A549 treated with DMSO at 1 μM for 4 hours (cell line): ENCODE measurements around the gene CCN6. TPM values are rescaled to one million over a fixed set of nuclear protein-coding genes. Genes with fewer than 3 reads are reported as not detected.

Source experiments
- total RNA-seq: library from RNA; stranded (reverse); fragments of 200-300 nt; extraction: Qiagen RNA extraction; gene quantifications from 5 replicates; pipeline ENCODE4 v1.2.3, GENCODE V29; 2022; ENCODE audit warnings: low read depth

The CCN6 gene
- not detected in 5 replicates for total RNA-seq

DNA sequence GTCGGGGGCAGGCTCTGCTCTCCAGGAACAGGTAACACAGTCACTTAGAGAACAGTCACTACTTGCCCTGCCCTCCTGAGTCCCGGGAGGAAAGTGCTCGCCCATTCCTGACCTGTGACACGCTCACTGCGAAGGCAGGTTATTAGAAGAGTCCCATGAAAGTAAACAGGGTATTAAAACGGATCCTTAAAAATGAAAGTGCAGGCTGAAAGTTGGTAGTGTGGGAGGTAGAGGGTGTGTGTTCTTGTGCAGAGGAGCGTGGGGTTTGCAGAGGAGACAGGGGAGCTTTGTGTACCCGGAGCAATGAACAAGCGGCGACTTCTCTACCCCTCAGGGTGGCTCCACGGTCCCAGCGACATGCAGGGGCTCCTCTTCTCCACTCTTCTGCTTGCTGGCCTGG, at the start of gene CCN6:
Gene CCN6, plus strand, starts transcription at position 104 of the 400 bp plus-strand sequence. Its CDS starts 254 bp downstream, at position 358.

GRCh38 chr6:112087136-112087911, 33.4 kb downstream of the CCN6 start, which contains the start of the genes FAM229B and TUBE1:
FAM229B (plus strand) TSS chr6:112087591; CDS start chr6:112099284, 11,693 bp downstream.
TUBE1 (minus strand) TSS chr6:112087482; CDS start chr6:112087434, 48 bp downstream.

Other genes starting within 250 kb of the CCN6 start
- 4.2 to 6.6 TPM (median 4.7 TPM) in 5 replicates for gene FYN, start 180.7 kb upstream of the CCN6 start, total RNA-seq
- gene TUBE1, start 33.4 kb downstream of the CCN6 start, total RNA-seq = 5.7 to 8.2 TPM (median 7.1 TPM) in 5 replicates
- gene FAM229B, start 33.5 kb downstream of the CCN6 start, total RNA-seq = 5.2 to 9.3 TPM (median 9.2 TPM) in 5 replicates
- 1.1 to 2.5 TPM (median 1.8 TPM) in 5 replicates for gene LAMA4, start 200.5 kb downstream of the CCN6 start, total RNA-seq